Activated CD4-positive, alpha-beta T cell treated with anti-CD3 and anti-CD28 coated beads for 36 hours (primary cell): ENCODE results near the gene FABP3. TPM values are rescaled to one million over a fixed set of nuclear protein-coding genes. Genes with fewer than 3 reads are reported as not detected.

Source experiments
- ATAC-seq: fragments of 200-7000 bp; cut with Tn5 transposase; one replicate; pipeline ENCODE4 v1.10.0; 2021; ENCODE audit warnings: mild to moderate bottlenecking, moderate library complexity
- CTCF ChIA-PET: fragments of 350-600 bp; sonication (Branson Sonifier 250); formaldehyde crosslinking; loops from one replicate; lab custom pipeline; 2021; ENCODE audit warnings: antibody characterized with exemption; lab: Charles Lee
- POLR2A ChIA-PET: fragments of 350-600 bp; sonication (Branson Sonifier 250); formaldehyde crosslinking; loops from one replicate; lab custom pipeline; 2021; ENCODE audit warnings: antibody characterized with exemption, inconsistent platforms; lab: Charles Lee
- DNase-seq: peaks from one replicate; pipeline ENCODE4 v3.0.0-alpha.2; 2020
- H3K27ac Mint-ChIP-seq: one replicate; pipeline ENCODE4 v1.8.0; 2021; ENCODE audit warnings: mixed read lengths
- H3K27me3 Mint-ChIP-seq: one replicate; pipeline ENCODE4 v1.8.0; 2021; ENCODE audit warnings: mixed read lengths
- H3K36me3 Mint-ChIP-seq: one replicate; pipeline ENCODE4 v1.8.0; 2021; ENCODE audit warnings: low read depth, mixed read lengths
- H3K4me1 Mint-ChIP-seq: one replicate; pipeline ENCODE4 v1.8.0; 2021; ENCODE audit warnings: mixed read lengths
- H3K4me3 Mint-ChIP-seq: one replicate; pipeline ENCODE4 v1.8.0; 2021; ENCODE audit warnings: mild to moderate bottlenecking, moderate library complexity, mixed read lengths
- H3K9me3 Mint-ChIP-seq: one replicate; pipeline ENCODE4 v1.8.0; 2021; ENCODE audit warnings: low read depth, mixed read lengths
- intact Hi-C, 2 experiments: fragments of 100-400 bp; cut with DNase I in 1 of 2; cut with micrococcal nuclease in 1 of 2; formaldehyde crosslinking; loops; one replicate each; pipeline versions ENCODE4 v1.14.2 to v1.15.1; 2022 to 2024; cut with DNase I, micrococcal nuclease
- total RNA-seq, 2 experiments: library from RNA; stranded (reverse); gene quantifications; one replicate each; pipeline ENCODE4 v1.2.3, GENCODE V29; 2021

The FABP3 gene
- total RNA-seq, 2 experiments from 2014 or later, result not detected

DNA sequence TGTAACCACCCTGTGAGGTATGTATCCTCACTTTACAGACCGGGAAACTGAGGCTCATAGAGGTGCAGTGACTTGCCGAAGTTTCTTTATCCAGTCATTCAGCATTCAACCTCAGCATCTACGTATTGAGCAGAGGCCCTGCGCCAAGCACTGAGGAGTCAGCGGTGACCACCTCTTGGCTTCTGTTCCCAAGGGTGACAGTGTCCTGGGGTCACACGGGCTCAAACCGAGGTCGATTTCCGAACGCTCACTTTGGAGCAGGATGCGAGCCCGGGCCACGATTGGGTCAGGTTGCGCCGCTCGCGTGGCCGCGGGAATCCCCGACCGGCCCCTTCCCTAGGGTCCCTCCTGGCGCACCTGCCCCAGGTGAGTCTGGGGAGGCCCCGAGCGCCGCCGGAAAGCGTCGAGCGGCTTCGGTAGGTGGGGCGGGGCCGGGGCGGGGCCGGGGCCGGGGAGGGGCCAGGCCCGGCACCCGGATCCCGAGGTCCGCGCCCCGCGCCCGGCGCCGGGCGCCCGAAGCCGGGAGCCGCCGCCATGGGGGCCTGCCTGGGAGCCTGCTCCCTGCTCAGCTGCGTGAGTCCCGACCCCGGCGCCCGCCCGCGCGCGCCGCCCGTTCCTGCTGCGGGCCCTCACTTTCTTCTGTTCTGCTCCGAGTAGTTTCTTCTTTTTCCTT, 40.0 kb upstream of the FABP3 start, which contains the start of gene SERINC2:
Gene SERINC2 (plus strand): TSS at position 482 of the 673 bp plus-strand sequence. CDS start 53 bp downstream, at position 535.
- intact Hi-C loops, result loop anchor here in 1 of 2 experiments (2.0 to 10.0 kb wide), 2 partner anchors 258 to 698 kb away; no protein-coding TSS in a partner anchor
- H3K27me3 Mint-ChIP-seq, result peaks cover 55% of the 10 kb centered on the region
- ChIA-PET CTCF (interaction anchor here (1.9 to 3.5 kb wide), 2 partner anchors 18 to 136 kb away, joined by 10 to 22 read pairs; no protein-coding TSS in a partner anchor), POLR2A (no interaction called here)
- DNase-seq, result peak; percentile 46
- no peaks in the 10 kb centered on the region for H3K36me3 Mint-ChIP-seq
- peaks cover 8% of the 10 kb centered on the region for H3K4me1 Mint-ChIP-seq
- H3K4me3 Mint-ChIP-seq, result peak within 1 kb of the TSS; percentile 73
- ATAC-seq, result peak; percentile 69
- H3K9me3 Mint-ChIP-seq, result no peaks in the 10 kb centered on the region
- no peak within 1 kb of the TSS for H3K27ac Mint-ChIP-seq

DNA sequence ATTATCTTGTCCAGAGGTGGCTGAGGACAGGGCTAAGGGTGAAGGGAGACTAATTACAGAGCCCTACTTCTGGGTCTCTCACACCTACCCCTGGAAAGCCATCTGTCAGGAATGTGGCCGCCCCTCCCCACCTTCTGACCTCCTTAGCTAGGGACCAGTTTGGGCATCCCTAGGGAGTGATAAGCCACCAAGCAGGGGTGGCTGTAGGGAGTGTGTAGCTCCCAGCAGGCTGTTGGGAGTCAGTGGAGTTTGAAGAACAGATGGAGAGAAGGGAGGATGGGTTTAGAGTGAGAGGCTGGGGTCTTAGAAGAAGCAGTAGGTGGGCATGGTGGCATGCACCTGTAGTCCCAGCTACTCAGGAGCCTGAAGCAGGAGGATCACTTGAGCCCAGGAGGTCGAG, 39.3 kb upstream of the FABP3 start:
- no peaks in the 10 kb centered on the region for H3K9me3 Mint-ChIP-seq
- H3K36me3 Mint-ChIP-seq, result no peaks in the 10 kb centered on the region
- H3K4me3 Mint-ChIP-seq, result peak overlapping the region; percentile 37
- peaks cover 51% of the 10 kb centered on the region for H3K27me3 Mint-ChIP-seq
- intact Hi-C loops, result loop anchor here in 1 of 2 experiments (2.0 to 10.0 kb wide), 2 partner anchors 257 to 697 kb away; no protein-coding TSS in a partner anchor
- H3K27ac Mint-ChIP-seq, result no peak overlapping the region
- CTCF ChIA-PET, result interaction anchor here (0.6 to 3.5 kb wide), 4 partner anchors 18 to 231 kb away, joined by 3 to 22 read pairs (median 6); no protein-coding TSS in a partner anchor
- POLR2A ChIA-PET, result no interaction called here
- peaks cover 8% of the 10 kb centered on the region for H3K4me1 Mint-ChIP-seq
- no peak for ATAC-seq
- DNase-seq, result no peak

DNA sequence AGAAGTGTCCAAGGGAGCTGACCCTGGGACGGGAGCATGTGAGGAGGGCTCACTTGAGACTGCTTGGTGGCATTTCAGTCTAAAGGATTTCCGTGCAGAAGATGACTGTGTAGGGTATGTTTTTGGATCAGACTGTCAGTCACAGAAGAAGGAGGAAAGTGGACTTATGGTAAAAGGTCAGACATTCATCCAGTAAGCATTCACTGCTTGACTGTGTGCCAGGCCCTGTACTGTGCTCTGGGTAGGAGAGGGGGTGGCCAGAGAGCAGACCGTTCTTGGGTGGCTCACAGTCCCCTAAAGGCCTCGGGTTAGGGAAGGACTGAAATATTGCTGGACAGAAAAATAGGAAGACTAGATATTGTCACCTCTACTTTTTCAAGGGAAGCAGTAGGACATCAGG, 38.0 kb upstream of the FABP3 start:
- intact Hi-C loops, result loop anchor here in 1 of 2 experiments (10.0 kb wide), 1 partner anchor 696 kb away; no protein-coding TSS in a partner anchor
- CTCF ChIA-PET, result interaction anchor here (1.9 to 3.5 kb wide), 2 partner anchors 16 to 138 kb away, joined by 10 to 22 read pairs; no protein-coding TSS in a partner anchor
- no peaks in the 10 kb centered on the region for H3K36me3 Mint-ChIP-seq
- no peaks in the 10 kb centered on the region for H3K9me3 Mint-ChIP-seq
- no peak overlapping the region for H3K4me3 Mint-ChIP-seq
- ATAC-seq (no peak), DNase-seq (no peak)
- POLR2A ChIA-PET, result no interaction called here
- H3K4me1 Mint-ChIP-seq, result peaks cover 8% of the 10 kb centered on the region
- no peak overlapping the region for H3K27ac Mint-ChIP-seq
- H3K27me3 Mint-ChIP-seq, result peaks cover 43% of the 10 kb centered on the region

DNA sequence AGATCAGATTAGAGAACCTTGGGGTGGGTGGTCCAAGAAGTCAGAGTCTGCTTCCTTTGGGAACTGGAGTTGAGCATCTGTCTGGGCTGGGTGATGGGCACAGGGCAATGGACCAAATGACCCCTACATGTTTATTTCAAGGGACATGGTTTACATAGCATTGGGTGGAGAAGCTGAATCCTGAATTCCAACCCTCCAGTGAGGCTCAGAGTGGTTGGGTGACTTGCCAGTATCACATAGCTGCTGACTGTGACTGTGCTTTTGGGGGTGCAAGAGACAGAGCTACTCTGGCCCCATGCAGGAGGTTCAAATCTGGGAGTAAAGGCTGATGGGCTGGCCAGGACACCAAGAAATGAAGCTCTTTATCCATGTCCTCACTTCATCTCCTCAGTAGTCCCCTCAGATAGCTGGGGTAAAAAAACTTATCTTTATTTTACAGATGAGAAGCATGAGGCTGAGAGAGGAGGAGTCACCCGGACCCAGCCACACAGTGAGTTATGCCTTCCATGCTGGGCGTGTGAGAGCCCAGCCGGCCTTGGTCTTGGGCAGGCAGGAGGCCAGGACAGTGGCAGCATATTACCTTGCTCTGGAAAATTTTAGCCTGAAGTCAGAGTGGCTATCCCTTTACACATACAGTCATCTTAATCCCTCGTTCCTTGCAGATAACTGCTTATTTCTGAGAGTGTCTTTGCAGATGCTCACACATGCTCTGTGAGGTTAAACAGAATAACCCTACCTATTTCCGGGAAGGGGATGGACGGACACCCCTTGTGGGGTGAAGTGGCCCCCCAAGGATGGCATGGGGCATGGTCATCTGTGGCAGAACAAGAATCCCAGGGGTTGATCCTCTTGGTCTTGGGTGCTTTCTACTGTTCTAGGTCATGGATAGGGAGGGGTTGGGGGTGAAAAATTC, 37.3 kb upstream of the FABP3 start:
- Mint-ChIP-seq H3K36me3 (no peaks in the 10 kb centered on the region), H3K27ac (no peak overlapping the region), H3K4me1 (peaks cover 8% of the 10 kb centered on the region), H3K4me3 (no peak overlapping the region), H3K27me3 (peaks cover 36% of the 10 kb centered on the region), H3K9me3 (no peaks in the 10 kb centered on the region)
- intact Hi-C loops, result loop anchor here in 1 of 2 experiments (10.0 kb wide), 1 partner anchor 695 kb away; no protein-coding TSS in a partner anchor
- ChIA-PET POLR2A (no interaction called here), CTCF (no interaction called here)
- DNase-seq, result no peak
- ATAC-seq, result no peak

DNA sequence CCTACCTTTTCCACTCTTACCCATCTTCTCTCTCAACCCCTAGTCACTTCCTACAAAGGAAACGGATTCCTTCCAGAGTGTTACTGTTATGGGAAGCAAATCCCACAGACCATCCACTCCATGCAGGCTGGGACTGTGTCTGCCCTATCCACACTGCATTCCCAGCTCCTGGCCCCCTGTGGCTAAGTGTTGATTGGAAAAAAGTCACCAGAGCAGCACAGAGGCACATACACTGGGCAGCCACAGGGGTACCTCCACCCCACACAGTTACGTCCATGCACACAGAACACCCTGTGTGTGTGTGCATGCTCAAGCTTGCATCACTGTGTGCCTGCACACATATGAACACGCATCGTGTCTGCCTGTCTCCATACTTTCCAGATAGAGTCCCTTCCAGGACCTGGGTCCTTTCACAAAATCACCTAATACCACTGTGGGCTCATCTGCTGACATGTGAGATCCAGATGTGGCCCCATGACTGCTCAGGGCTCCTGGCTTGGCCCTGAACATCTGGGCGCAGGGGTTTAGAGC, 36.0 kb upstream of the FABP3 start:
- intact Hi-C loops, result no loop called here
- peaks cover 7% of the 10 kb centered on the region for H3K4me1 Mint-ChIP-seq
- POLR2A ChIA-PET, result interaction anchor here (0.6 kb wide), 1 partner anchor 110 kb away, joined by 3 read pairs; no protein-coding TSS in a partner anchor
- no peak for ATAC-seq
- peaks cover 28% of the 10 kb centered on the region for H3K27me3 Mint-ChIP-seq
- CTCF ChIA-PET, result interaction anchor here (0.7 kb wide), 1 partner anchor 276 kb away, joined by 3 read pairs; no protein-coding TSS in a partner anchor
- no peak for DNase-seq
- H3K4me3 Mint-ChIP-seq, result no peak overlapping the region
- no peaks in the 10 kb centered on the region for H3K9me3 Mint-ChIP-seq
- H3K27ac Mint-ChIP-seq, result no peak overlapping the region
- no peaks in the 10 kb centered on the region for H3K36me3 Mint-ChIP-seq

DNA sequence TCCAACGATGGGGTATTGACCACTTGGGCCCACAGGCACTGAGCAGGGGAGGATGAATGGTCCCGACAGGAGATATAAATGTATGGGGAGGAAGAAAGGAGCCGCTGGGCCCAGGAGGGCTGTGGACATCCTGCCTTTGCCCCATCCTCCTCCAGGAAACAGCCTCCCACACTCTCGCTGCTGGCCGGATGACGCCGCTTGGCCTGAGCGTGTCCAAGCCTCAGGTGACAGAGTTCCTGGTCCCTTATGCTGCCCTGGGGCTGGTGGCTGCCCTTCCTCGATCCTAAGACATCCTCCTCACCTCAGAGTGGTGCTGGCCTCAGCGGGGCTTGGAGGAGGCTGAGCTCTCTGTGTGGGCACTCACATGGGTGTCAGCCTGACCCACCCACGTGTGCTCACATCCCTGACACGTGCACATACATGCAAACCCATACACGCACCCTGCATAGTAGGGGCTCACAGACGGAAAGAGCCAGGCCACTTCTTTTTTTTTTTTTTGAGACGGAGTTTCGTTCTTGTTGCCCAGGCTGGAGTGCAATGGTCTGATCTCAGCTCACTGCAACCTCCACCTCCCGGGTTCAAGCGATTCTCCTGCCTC, 34.3 kb upstream of the FABP3 start:
- ATAC-seq (no peak), DNase-seq (no peak)
- intact Hi-C loops, result no loop called here
- Mint-ChIP-seq H3K4me3 (no peak overlapping the region), H3K36me3 (no peaks in the 10 kb centered on the region), H3K27ac (no peak overlapping the region), H3K4me1 (no peaks in the 10 kb centered on the region), H3K9me3 (no peaks in the 10 kb centered on the region), H3K27me3 (peaks cover 19% of the 10 kb centered on the region)
- CTCF ChIA-PET, result no interaction called here
- POLR2A ChIA-PET, result no interaction called here

DNA sequence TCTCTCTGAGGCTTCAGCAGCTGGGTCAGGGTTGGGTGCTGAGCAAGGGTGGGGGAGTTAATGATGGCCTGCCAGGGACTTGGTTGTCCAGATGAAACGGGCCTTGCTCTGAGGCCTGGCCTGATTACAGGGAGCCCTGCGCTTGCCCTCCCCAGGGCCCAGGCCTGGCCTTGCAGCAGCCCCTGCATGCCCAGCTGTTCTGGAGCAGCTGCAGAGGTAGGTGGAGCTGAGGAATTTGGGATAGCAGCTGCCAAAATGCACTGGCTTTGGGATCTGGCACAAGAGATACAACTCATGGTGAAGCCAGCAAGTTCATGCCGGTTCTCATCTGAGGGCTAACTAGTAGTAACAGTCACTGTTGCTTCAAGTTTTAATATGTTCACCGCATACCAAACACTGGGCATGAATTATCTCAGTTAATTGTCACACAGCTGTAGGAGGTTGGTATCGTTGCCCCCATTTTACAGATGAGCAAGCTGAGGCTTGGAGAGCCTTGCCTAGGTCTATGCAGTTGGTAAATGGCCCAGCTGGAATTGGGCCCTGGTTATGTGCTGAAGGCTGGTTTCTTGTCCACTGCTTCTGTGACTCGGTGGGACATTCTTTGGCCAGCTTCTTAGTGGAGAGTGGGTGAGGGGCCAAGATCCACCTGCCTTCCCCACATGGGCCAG, 32.8 kb upstream of the FABP3 start:
- H3K4me3 Mint-ChIP-seq, result no peak overlapping the region
- no peaks in the 10 kb centered on the region for H3K4me1 Mint-ChIP-seq
- no peaks in the 10 kb centered on the region for H3K9me3 Mint-ChIP-seq
- no peak for DNase-seq
- H3K27me3 Mint-ChIP-seq, result peaks cover 9% of the 10 kb centered on the region
- ChIA-PET CTCF (interaction anchor here (0.7 to 1.0 kb wide), 2 partner anchors 14 to 17 kb away, joined by 3 to 4 read pairs; no protein-coding TSS in a partner anchor), POLR2A (interaction anchor here (0.6 kb wide), 2 partner anchors 15 to 34 kb away, joined by 3 read pairs; no protein-coding TSS in a partner anchor)
- H3K36me3 Mint-ChIP-seq, result no peaks in the 10 kb centered on the region
- intact Hi-C loops, result no loop called here
- H3K27ac Mint-ChIP-seq, result no peak overlapping the region
- no peak for ATAC-seq

DNA sequence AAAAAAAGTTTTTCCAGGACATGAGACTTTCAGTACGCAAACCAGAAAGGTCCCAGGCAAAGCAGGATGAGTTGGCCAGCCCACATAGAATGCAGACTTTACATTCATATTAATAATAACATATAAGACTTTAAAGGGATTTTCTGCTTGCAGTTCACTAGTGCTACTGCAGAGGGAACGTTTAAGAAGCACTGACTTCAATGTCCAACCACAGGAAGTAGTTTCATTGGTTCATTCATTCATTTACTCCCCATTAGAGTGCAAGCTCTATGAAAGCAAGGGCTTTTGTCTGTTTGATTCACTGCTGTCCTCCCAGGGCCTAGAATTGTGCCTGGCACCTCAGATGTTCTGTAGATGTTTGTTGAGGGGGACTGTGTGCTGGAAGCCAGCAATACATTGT, 28.4 kb upstream of the FABP3 start:
- no peak for DNase-seq
- ATAC-seq, result no peak
- ChIA-PET POLR2A (no interaction called here), CTCF (no interaction called here)
- Mint-ChIP-seq H3K27ac (no peak overlapping the region), H3K4me1 (peaks cover 3% of the 10 kb centered on the region), H3K27me3 (no peaks in the 10 kb centered on the region), H3K9me3 (no peaks in the 10 kb centered on the region), H3K4me3 (no peak overlapping the region), H3K36me3 (no peaks in the 10 kb centered on the region)
- intact Hi-C loops, result no loop called here

DNA sequence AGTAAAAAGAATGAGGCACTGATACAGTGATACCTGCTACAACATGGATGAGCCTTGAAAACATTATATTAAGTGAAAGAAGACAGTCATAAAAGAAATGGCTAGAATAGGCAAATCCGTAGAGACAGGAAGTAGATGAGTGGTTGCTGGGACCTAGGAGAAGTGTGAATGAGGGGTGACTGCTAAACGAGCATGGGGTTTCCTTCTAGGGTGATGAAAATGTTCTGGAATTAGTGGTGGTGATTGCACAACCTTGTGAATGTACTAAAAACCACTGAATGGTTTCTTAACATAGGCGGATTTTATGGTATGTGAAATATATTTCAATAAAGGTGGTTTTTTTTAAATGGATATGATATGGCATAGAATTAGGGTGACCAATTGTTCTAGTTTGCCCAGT, 27.5 kb upstream of the FABP3 start:
- Mint-ChIP-seq H3K36me3 (no peaks in the 10 kb centered on the region), H3K4me1 (peaks cover 3% of the 10 kb centered on the region), H3K27me3 (no peaks in the 10 kb centered on the region), H3K9me3 (no peaks in the 10 kb centered on the region), H3K27ac (no peak overlapping the region), H3K4me3 (no peak overlapping the region)
- POLR2A ChIA-PET, result no interaction called here
- DNase-seq, result no peak
- intact Hi-C loops, result no loop called here
- CTCF ChIA-PET, result interaction anchor here (0.8 kb wide), 1 partner anchor 94 kb away, joined by 3 read pairs; no protein-coding TSS in a partner anchor
- peak; percentile 57 for ATAC-seq

DNA sequence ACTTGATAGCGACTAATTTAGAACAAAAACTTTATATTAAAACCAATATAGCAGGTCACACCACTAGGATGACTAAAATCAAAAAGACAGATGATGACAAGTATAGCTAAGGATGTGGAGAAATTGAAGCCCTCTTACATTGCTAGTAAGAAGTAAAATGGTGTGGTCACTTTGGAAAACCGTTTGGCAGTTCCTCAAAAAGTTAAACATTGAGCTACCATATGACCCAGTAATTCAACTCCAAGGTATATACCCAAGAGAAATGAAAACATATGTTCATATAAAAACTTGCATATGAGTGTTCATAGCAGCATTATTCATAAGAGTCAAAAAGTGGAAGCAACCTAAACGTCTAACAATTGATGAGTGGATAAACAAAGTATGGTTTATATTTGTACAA, 27.1 kb upstream of the FABP3 start:
- no peak overlapping the region for H3K4me3 Mint-ChIP-seq
- CTCF ChIA-PET, result interaction anchor here (0.8 kb wide), 1 partner anchor 93 kb away, joined by 3 read pairs; no protein-coding TSS in a partner anchor
- H3K27me3 Mint-ChIP-seq, result no peaks in the 10 kb centered on the region
- H3K27ac Mint-ChIP-seq, result no peak overlapping the region
- H3K36me3 Mint-ChIP-seq, result no peaks in the 10 kb centered on the region
- POLR2A ChIA-PET, result no interaction called here
- no peaks in the 10 kb centered on the region for H3K9me3 Mint-ChIP-seq
- peaks cover 3% of the 10 kb centered on the region for H3K4me1 Mint-ChIP-seq
- DNase-seq (no peak), ATAC-seq (peak; percentile 12)
- intact Hi-C loops, result loop anchor here in 1 of 2 experiments (10.0 kb wide), 1 partner anchor 215 kb away; no protein-coding TSS in a partner anchor
